ENCODE measurements around the gene SHOC2.

- TF ChIP-seq CTCF (IDR thresholded peaks at IDR 0.05): no peak
- no peak for TF ChIP-seq EP300 (IDR thresholded peaks at IDR 0.05; ENCODE audit: low read depth)
These were observed 66.3 kb downstream of the SHOC2 start for GRCh38 chr10:110985497-110986275.

Measured in transverse colon (tissue), 3 donors.